Testis (tissue), 2 donors: ENCODE data around the gene UBE3B.

Source experiments
- CTCF ChIP-seq, 3 experiments: fragments of 450-650 bp in 2 of 3; fragments of 200-600 bp in 1 of 3; sonication (generic) in 1 of 3; IDR thresholded peaks; one replicate each; pipeline ENCODE4 v1.5.1; 2016 to 2019; ENCODE audit warnings: antibody characterized with exemption in 3 of 3, mild to moderate bottlenecking in 2 of 3, moderate library complexity in 1 of 3
- POLR2A ChIP-seq: fragments of 450-650 bp; IDR thresholded peaks from one replicate; pipeline ENCODE4 v1.6.1; 2017; ENCODE audit warnings: antibody characterized with exemption, mild to moderate bottlenecking, moderate library complexity

GRCh38 chr12:109489016-109489954, 11.9 kb downstream of the UBE3B start:
- TF ChIP-seq POLR2A (no peak), CTCF (IDR thresholded peaks at IDR 0.05) (no peak)
